GM21381 (cell line): ENCODE data around the gene SKOR1.

ENCODE experiments used
- ATAC-seq: cut with Tn5 transposase; IDR thresholded peaks from one replicate; pipeline ENCODE4 v1.9.1; 2021; ENCODE audit warnings: mild to moderate bottlenecking, moderate library complexity; ENCODE audit not compliant: unreplicated experiment

The SKOR1 gene

GRCh38 chr15:67884009-67884408, 58.7 kb downstream of the SKOR1 start:
- no peak for ATAC-seq
